A549 (cell line): Measurements from ENCODE around the gene TLCD4. TPM values are rescaled to one million over a fixed set of nuclear protein-coding genes. Genes with fewer than 3 reads are reported as not detected.
"Not testable (repeated sequence)": the region's sequence is repeated elsewhere in the genome, so short reads cannot be mapped to it uniquely, and the experiment has no call there.

Experiments used
- ATAC-seq, 2 experiments: fragments of 200-7000 bp in 1 of 2; fragments of >200 bp in 1 of 2; cut with Nextera tagmentation in 1 of 2; cut with Tn5 transposase in 1 of 2; 3 replicates each; pipeline versions ENCODE4 v1.8.0 to v1.9.1; 2018 to 2020; ENCODE audit warnings: mild to moderate bottlenecking in 1 of 2, moderate library complexity in 1 of 2
- CTCF ChIA-PET: fragments of 300-600 bp; sonication (Branson Sonifier 250); formaldehyde crosslinking; extraction: SDS; loops from one replicate; lab custom pipeline; 2021; ENCODE audit warnings: antibody characterized with exemption, inconsistent platforms; lab: Yijun Ruan, JAX
- POLR2A ChIA-PET: fragments of 350-600 bp; formaldehyde crosslinking; extraction: SDS; loops from one replicate; lab custom pipeline; 2021; ENCODE audit warnings: antibody characterized with exemption, inconsistent platforms; lab: Yijun Ruan, JAX
- DNase-seq, 2 experiments: peaks; one replicate each; pipeline versions ENCODE4 v3.0.0 to v3.0.0-alpha.2; 2011 to 2016; ENCODE audit warnings: low read depth in 1 of 2, low spot score in 1 of 2
- FAIRE-seq: peaks from 2 replicates; lab custom pipeline; 2011; peaks lifted over from hg19 to GRCh38; lab: Jason Lieb, UNC
- H3K27ac ChIP-seq, 2 experiments: fragments of >200 bp; sonication (Bioruptor Twin); formaldehyde crosslinking; 3 replicates each; pipeline ENCODE4 v1.5.1; 2016 to 2017
- H3K4me1 ChIP-seq: fragments of >200 bp; sonication (Bioruptor Twin); formaldehyde crosslinking; 3 replicates; pipeline ENCODE4 v1.6.1; 2016
- H3K4me2 ChIP-seq: fragments of >200 bp; sonication (Bioruptor Twin); formaldehyde crosslinking; 3 replicates; pipeline ENCODE4 v1.6.1; 2016
- H3K4me3 ChIP-seq: fragments of >200 bp; sonication (Bioruptor Twin); formaldehyde crosslinking; 3 replicates; pipeline ENCODE4 v1.5.1; 2016
- H3K9me3 ChIP-seq: fragments of >200 bp; sonication (Bioruptor Twin); formaldehyde crosslinking; 3 replicates; pipeline ENCODE4 v1.6.1; 2016
- CHD2 ChIP-seq: fragments of 150-350 bp; IDR thresholded peaks from 2 replicates; pipeline ENCODE4 v1.6.1; 2014; ENCODE audit warnings: low read length; ENCODE audit not compliant: partially characterized antibody
- E2F6 ChIP-seq: IDR thresholded peaks from 2 replicates; pipeline ENCODE4 v1.6.1; 2012; ENCODE audit warnings: low read depth, borderline replicate concordance
- EHMT2 ChIP-seq: fragments of 200-600 bp; sonication (generic); IDR thresholded peaks from 2 replicates; pipeline ENCODE4 v1.6.1; 2016; ENCODE audit warnings: antibody characterized with exemption, low read depth, mild to moderate bottlenecking, moderate library complexity
- ELK1 ChIP-seq: fragments of 150-350 bp; IDR thresholded peaks from 2 replicates; pipeline ENCODE4 v1.6.1; 2014; ENCODE audit warnings: low read depth, mild to moderate bottlenecking, low read length
- HES2 ChIP-seq: fragments of >200 bp; sonication (Bioruptor Twin); formaldehyde crosslinking; IDR thresholded peaks from 2 replicates; pipeline ENCODE4 v1.6.1; 2016
- HEYL ChIP-seq: fragments of 250-450 bp; sonication (Bioruptor Pico); IDR thresholded peaks from 2 replicates; pipeline ENCODE4 v1.8.0; 2021; ENCODE audit warnings: mild to moderate bottlenecking, moderate library complexity
- KDM1A ChIP-seq: fragments of 200-600 bp; sonication (generic); IDR thresholded peaks from 2 replicates; pipeline ENCODE4 v1.6.1; 2016; ENCODE audit warnings: low read depth, mild to moderate bottlenecking
- KDM5A ChIP-seq: fragments of 200-600 bp; sonication (generic); IDR thresholded peaks from 2 replicates; pipeline ENCODE4 v1.6.1; 2016; ENCODE audit warnings: antibody characterized with exemption, mild to moderate bottlenecking
- RFX5 ChIP-seq: fragments of 450-650 bp; IDR thresholded peaks from 2 replicates; pipeline ENCODE4 v1.7.1; 2014; ENCODE audit warnings: antibody characterized with exemption, mild to moderate bottlenecking, moderate library complexity
- TFCP2L1 ChIP-seq: fragments of 250-450 bp; sonication (Bioruptor Pico); IDR thresholded peaks from 2 replicates; pipeline ENCODE4 v1.5.0; 2021; ENCODE audit warnings: mild to moderate bottlenecking
- USF2 ChIP-seq: fragments of 450-650 bp; IDR thresholded peaks from 2 replicates; pipeline ENCODE4 v1.6.1; 2014; ENCODE audit warnings: antibody characterized with exemption
- WGBS: methylation state at CpG from one replicate; pipeline ENCODE4 v1.1.6; 2017; ENCODE audit errors: missing lambda C conversion rate; 5-methylcytosine and 5-hydroxymethylcytosine counted together
- polyA plus RNA-seq, 4 experiments: library from polyadenylated mRNA; depleted of rRNA in 3 of 4; stranded (reverse); fragments of >200 nt; fragmentation: RNase III in 1 of 4; extraction: RNeasy Plus Mini Kit Qiagen cat#74134 plus additional on column Dnase treatment in 1 of 4; gene quantifications; 2 replicates in 3 of 4; 3 replicates in 1 of 4; pipeline ENCODE4 v1.2.3, GENCODE V29; 2011 to 2017
- small RNA-seq, 6 experiments: library from RNA; depleted of rRNA; stranded (forward); fragments of <200 nt; gene quantifications; one replicate each; pipeline ENCODE3, GENCODE V24; 2012

TLCD4 gene
- polyA plus RNA-seq, 2 of the 4 experiments (the other 2 are of a cell fraction) = 14.2 to 24.1 TPM

GRCh38 chr1:95146637-95147036 lies 29.5 kb downstream of the TLCD4 start (continued):
- TF ChIP-seq KDM5A (no peak), TFCP2L1 (CRISPR knock-in tag) (no peak)

- POLR2A ChIA-PET = no interaction called here
- no peak for DNase-seq
- FAIRE-seq = no peak
- CTCF ChIA-PET = interaction anchor here (0.9 to 1.0 kb wide), 2 partner anchors 37 to 113 kb away, joined by 3 read pairs; partner anchors contain the start of gene TLCD4
- Histone ChIP-seq H3K9me3 (no peaks in the 10 kb centered on the region), H3K4me1 (no peaks in the 10 kb centered on the region), H3K4me2 (no peak overlapping the region), H3K4me3 (no peak overlapping the region), H3K27ac (no peak overlapping the region)
- 83% methylated on average over 1 of the region's 1 CpG for WGBS
- no peak for ATAC-seq
- TF ChIP-seq HES2 (no peak), EHMT2 (no peak), KDM1A (no peak), USF2 (no peak), ELK1 (no peak), RFX5 (no peak), E2F6 (no peak), HEYL (CRISPR knock-in tag) (no peak), CHD2 (no peak)
These were observed 36.9 kb downstream of the TLCD4 start for GRCh38 chr1:95154096-95154495.

- H3K4me3 ChIP-seq, ATAC-seq, POLR2A ChIA-PET, H3K9me3 ChIP-seq, H3K4me2 ChIP-seq, DNase-seq, FAIRE-seq: not testable (repeated sequence)
- peaks cover 47% of the 10 kb centered on the region for H3K4me1 ChIP-seq
- WGBS = 88% methylated on average over 6 of the region's 6 CpGs
- CTCF ChIA-PET = interaction anchor here (1.2 kb wide), 1 partner anchor 34 kb away, joined by 3 read pairs; no protein-coding TSS in a partner anchor
- peak overlapping the region in 1 of 2 experiments; percentile 94; a peak in 3 of 6 replicates for H3K27ac ChIP-seq
These were observed 48.4 kb downstream of the TLCD4 start for GRCh38 chr1:95165569-95165968.

Small RNA genes within 50 kb of the gene (small RNA-seq; reads per million reads assigned to genes)
- gene RF00019 = 0 reads per million in 6 experiments

Other genes with a start within 250 kb of the TLCD4 start
- gene CNN3, start 190.2 kb upstream of the TLCD4 start, polyA plus RNA-seq (2011; rRNA removed) = 59.8 and 61.6 TPM in 2 replicates
- 70.2 to 83.4 TPM (median 78.3 TPM) in 3 replicates for gene CNN3, start 190.2 kb upstream of the TLCD4 start, polyA plus RNA-seq (2017; fragmentation: RNase III; extraction: RNeasy Plus Mini Kit Qiagen cat#74134 plus additional on column Dnase treatment)
- gene ALG14, start 44.4 kb upstream of the TLCD4 start, polyA plus RNA-seq (2011; rRNA removed) = 5.0 and 5.3 TPM in 2 replicates
- 5.4 to 7.1 TPM (median 5.7 TPM) in 3 replicates for gene ALG14, start 44.4 kb upstream of the TLCD4 start, polyA plus RNA-seq (2017; fragmentation: RNase III; extraction: RNeasy Plus Mini Kit Qiagen cat#74134 plus additional on column Dnase treatment)
- 15.7 and 22.1 TPM in 2 replicates for gene RWDD3, start 116.9 kb downstream of the TLCD4 start, polyA plus RNA-seq (2011; rRNA removed)
- 17.1 to 20.3 TPM (median 17.6 TPM) in 3 replicates for gene RWDD3, start 116.9 kb downstream of the TLCD4 start, polyA plus RNA-seq (2017; fragmentation: RNase III; extraction: RNeasy Plus Mini Kit Qiagen cat#74134 plus additional on column Dnase treatment)